Skeletal muscle tissue (tissue), 4 donors: ENCODE data around the gene NAT9. TPM values are rescaled to one million over a fixed set of nuclear protein-coding genes. Genes with fewer than 3 reads are reported as not detected.

Experiments
- H3K27ac ChIP-seq: one replicate; pipeline ENCODE4 v1.7.0; 2013; ENCODE audit warnings: mild to moderate bottlenecking, low read depth, low read length, inconsistent platforms
- H3K27me3 ChIP-seq, 3 donors: one replicate each; pipeline ENCODE4 v1.7.0; 2013; ENCODE audit warnings: low read length in 3 of 3; ENCODE audit not compliant: control insufficient read depth in 3 of 3, insufficient read depth in 3 of 3
- H3K36me3 ChIP-seq, 3 donors: one replicate each; pipeline ENCODE4 v1.7.0; 2013; ENCODE audit warnings: low read length in 3 of 3; ENCODE audit not compliant: control insufficient read depth in 3 of 3, insufficient read depth in 3 of 3
- H3K4me1 ChIP-seq, 3 donors: one replicate each; pipeline ENCODE4 v1.7.0; 2013; ENCODE audit warnings: low read length in 3 of 3, mild to moderate bottlenecking in 3 of 3; ENCODE audit not compliant: control insufficient read depth in 3 of 3, insufficient read depth in 3 of 3
- H3K4me3 ChIP-seq, 3 donors: one replicate each; pipeline ENCODE4 v1.7.0; 2013; ENCODE audit warnings: low read length in 3 of 3
- H3K9ac ChIP-seq, 3 donors: one replicate each; pipeline ENCODE4 v1.7.0; 2013; ENCODE audit warnings: low read length in 3 of 3, mild to moderate bottlenecking in 3 of 3, moderate library complexity in 2 of 3, low read depth in 1 of 3
- H3K9me3 ChIP-seq, 3 donors: one replicate each; pipeline ENCODE4 v1.7.0; 2013; ENCODE audit warnings: low read length in 3 of 3; ENCODE audit not compliant: control insufficient read depth in 3 of 3
- total RNA-seq: library from RNA; depleted of rRNA; stranded (reverse); fragments of >200 nt; gene quantifications from one replicate; pipeline ENCODE4 v1.2.3, GENCODE V29; 2014
- donor health status: Osteomylitis.

The NAT9 gene
- total RNA-seq, 1 donor from 2014 or later, result 17.7 TPM

GRCh38 chr17:74757502-74757901 is 18.6 kb downstream of the NAT9 start:
- no peak overlapping the region for H3K9ac ChIP-seq
- H3K4me3 ChIP-seq, result no peak overlapping the region
- no peaks in the 10 kb centered on the region for H3K9me3 ChIP-seq
- no peaks in the 10 kb centered on the region for H3K27me3 ChIP-seq
- peaks cover 33 to 35% (median 34%) of the 10 kb centered on the region in 3 donors for H3K4me1 ChIP-seq
- H3K27ac ChIP-seq, result no peak overlapping the region
- H3K36me3 ChIP-seq, result peaks cover 0 to 1% (median 0%) of the 10 kb centered on the region in 3 donors

GRCh38 chr17:74756891-74757290 is 19.3 kb downstream of the NAT9 start:
- Histone ChIP-seq H3K27ac (no peak overlapping the region), H3K9me3 (no peaks in the 10 kb centered on the region), H3K27me3 (no peaks in the 10 kb centered on the region), H3K4me1 (peaks cover 33 to 35% (median 34%) of the 10 kb centered on the region in 3 donors), H3K36me3 (no peaks in the 10 kb centered on the region), H3K9ac (no peak overlapping the region), H3K4me3 (no peak overlapping the region)

GRCh38 chr17:74755533-74755932 is 20.6 kb downstream of the NAT9 start:
- no peak overlapping the region for H3K4me3 ChIP-seq
- no peaks in the 10 kb centered on the region for H3K9me3 ChIP-seq
- no peak overlapping the region for H3K9ac ChIP-seq
- H3K27ac ChIP-seq, result no peak overlapping the region
- H3K36me3 ChIP-seq, result no peaks in the 10 kb centered on the region
- peaks cover 28 to 41% (median 34%) of the 10 kb centered on the region in 3 donors for H3K4me1 ChIP-seq
- H3K27me3 ChIP-seq, result peaks cover 0 to 2% (median 0%) of the 10 kb centered on the region in 3 donors

- Histone ChIP-seq H3K36me3 (no peaks in the 10 kb centered on the region), H3K9me3 (no peaks in the 10 kb centered on the region), H3K27me3 (peaks cover 0 to 5% (median 5%) of the 10 kb centered on the region in 3 donors), H3K4me3 (no peak overlapping the region), H3K27ac (no peak overlapping the region), H3K4me1 (peaks cover 32 to 46% (median 35%) of the 10 kb centered on the region in 3 donors), H3K9ac (no peak overlapping the region)
Observed at GRCh38 chr17:74754832-74755231, 21.3 kb downstream of the NAT9 start.

- H3K4me3 ChIP-seq, result no peak overlapping the region
- no peak overlapping the region for H3K9ac ChIP-seq
- no peak overlapping the region for H3K27ac ChIP-seq
- peaks cover 0 to 16% (median 5%) of the 10 kb centered on the region in 3 donors for H3K27me3 ChIP-seq
- no peaks in the 10 kb centered on the region for H3K36me3 ChIP-seq
- no peaks in the 10 kb centered on the region for H3K9me3 ChIP-seq
- peaks cover 24 to 42% (median 25%) of the 10 kb centered on the region in 3 donors for H3K4me1 ChIP-seq
Observed at GRCh38 chr17:74752822-74753401, 23.2 kb downstream of the NAT9 start.

- H3K27me3 ChIP-seq, result peaks cover 0 to 16% (median 5%) of the 10 kb centered on the region in 3 donors
- H3K4me1 ChIP-seq, result peaks cover 20 to 39% (median 24%) of the 10 kb centered on the region in 3 donors
- H3K9me3 ChIP-seq, result no peaks in the 10 kb centered on the region
- no peak overlapping the region for H3K9ac ChIP-seq
- no peaks in the 10 kb centered on the region for H3K36me3 ChIP-seq
- no peak overlapping the region for H3K27ac ChIP-seq
- H3K4me3 ChIP-seq, result no peak overlapping the region
Observed at GRCh38 chr17:74752415-74752814, 23.7 kb downstream of the NAT9 start.

- H3K9ac ChIP-seq, result peak overlapping the region in 2 of 3 donors; percentile 4 to 45
- H3K36me3 ChIP-seq, result no peaks in the 10 kb centered on the region
- H3K4me3 ChIP-seq, result peak overlapping the region; percentile 66 to 83 (median 83)
- H3K27ac ChIP-seq, result no peak overlapping the region
- peaks cover 15 to 42% (median 28%) of the 10 kb centered on the region in 3 donors for H3K4me1 ChIP-seq
- no peaks in the 10 kb centered on the region for H3K9me3 ChIP-seq
- peaks cover 0 to 19% (median 10%) of the 10 kb centered on the region in 3 donors for H3K27me3 ChIP-seq
Observed at GRCh38 chr17:74750327-74751069, 25.6 kb downstream of the NAT9 start.

- Histone ChIP-seq H3K4me1 (peaks cover 16 to 42% (median 30%) of the 10 kb centered on the region in 3 donors), H3K27me3 (peaks cover 0 to 19% (median 10%) of the 10 kb centered on the region in 3 donors), H3K27ac (no peak overlapping the region), H3K36me3 (no peaks in the 10 kb centered on the region), H3K9ac (peak overlapping the region in 2 of 3 donors; percentile 45 to 62), H3K4me3 (peak overlapping the region; percentile 66 to 83 (median 83)), H3K9me3 (no peaks in the 10 kb centered on the region)
Observed at GRCh38 chr17:74750039-74750326, 26.2 kb downstream of the NAT9 start.

- Histone ChIP-seq H3K4me3 (peak overlapping the region; percentile 66 to 83 (median 83)), H3K27me3 (peaks cover 0 to 19% (median 10%) of the 10 kb centered on the region in 3 donors), H3K9ac (peak overlapping the region; percentile 62 to 81 (median 65)), H3K36me3 (no peaks in the 10 kb centered on the region), H3K9me3 (no peaks in the 10 kb centered on the region), H3K4me1 (peaks cover 20 to 47% (median 35%) of the 10 kb centered on the region in 3 donors), H3K27ac (peak overlapping the region; percentile 36)
Observed at GRCh38 chr17:74749279-74750038, 26.7 kb downstream of the NAT9 start.
